Ovary (tissue), 3 donors: Measurements from ENCODE around the gene COLQ.

Source experiments
- CTCF ChIP-seq, 3 donors: fragments of 450-650 bp in 2 of 3; fragments of 200-600 bp in 1 of 3; IDR thresholded peaks; one replicate each; pipeline versions ENCODE4 v1.5.1 to v1.8.0; 2016 to 2022; ENCODE audit warnings: antibody characterized with exemption in 3 of 3, mild to moderate bottlenecking in 1 of 3
- EP300 ChIP-seq: sonication (generic); formaldehyde crosslinking; IDR thresholded peaks from one replicate; pipeline ENCODE4 v1.6.1; 2017; ENCODE audit warnings: antibody characterized with exemption
- POLR2A ChIP-seq: fragments of 450-650 bp; IDR thresholded peaks from one replicate; pipeline ENCODE4 v1.6.1; 2017; ENCODE audit warnings: antibody characterized with exemption, mild to moderate bottlenecking, moderate library complexity
- donor health status: DM: no; HTN: no; CAD: no.

GRCh38 chr3:15443826-15444524 lies 77.5 kb downstream of the COLQ start:
- no peak for TF ChIP-seq POLR2A
- TF ChIP-seq CTCF (IDR thresholded peaks at IDR 0.05): no peak
- no peak for TF ChIP-seq EP300
